ENCODE measurements around the gene SLC5A8. TPM values are rescaled to one million over a fixed set of nuclear protein-coding genes. Genes with fewer than 3 reads are reported as not detected.
A peak's percentile ranks its signal among the peaks of the same experiment; 100 is the strongest.

Gene SLC5A8
- total and polyA plus RNA-seq, 9 of the 15 experiments (the other 6 are each of a cell fraction or from before 2014, with no cell fraction given): not detected

GRCh38 chr12:101216810-101217209 lies 6.8 kb upstream of the SLC5A8 start:
- ATAC-seq (no peak), DNase-seq (ENCODE audit: extremely low read depth in 1 of 4, low spot score in 3 of 4) (no peak), FAIRE-seq (no peak)
- 0% methylated on average over 2 of the region's 2 CpGs for WGBS (ENCODE audit: insufficient coverage, low coverage, missing lambda C conversion rate)
- Histone ChIP-seq H3K27ac (ENCODE audit: extremely low read depth, low read depth, low read length) (no peak overlapping the region), H3K27me3 (ENCODE audit: control insufficient read depth in 2 of 2, insufficient read depth in 2 of 2, low read length in 2 of 2) (no peaks in the 10 kb centered on the region), H3K4me3 (no peak overlapping the region), H3K9ac (ENCODE audit: insufficient read depth in 1 of 2, low read depth in 2 of 2, low read length in 2 of 2) (no peak overlapping the region), H3K4me2 (ENCODE audit: insufficient read depth, low read length) (no peak overlapping the region), H4K20me1 (replicated peaks; ENCODE audit: control insufficient read depth, insufficient read depth, low read length) (no peaks in the 10 kb centered on the region), H3K4me1 (replicated peaks in 1 of 2; ENCODE audit: control insufficient read depth in 2 of 2, insufficient read depth in 2 of 2, low read length in 2 of 2) (no peaks in the 10 kb centered on the region), H3K36me3 (ENCODE audit: control insufficient read depth, insufficient read depth, low read length) (no peaks in the 10 kb centered on the region), H3K9me1 (ENCODE audit: control insufficient read depth, insufficient read depth, low read length) (no peaks in the 10 kb centered on the region), H3K79me2 (ENCODE audit: control insufficient read depth, insufficient read depth, low read length) (no peaks in the 10 kb centered on the region), H3K9me3 (replicated peaks; ENCODE audit: control insufficient read depth, insufficient read depth, low read depth, low read length) (no peaks in the 10 kb centered on the region), H2AFZ (ENCODE audit: low read depth, low read length) (no peak overlapping the region)
- TF ChIP-seq, protein P1, sequence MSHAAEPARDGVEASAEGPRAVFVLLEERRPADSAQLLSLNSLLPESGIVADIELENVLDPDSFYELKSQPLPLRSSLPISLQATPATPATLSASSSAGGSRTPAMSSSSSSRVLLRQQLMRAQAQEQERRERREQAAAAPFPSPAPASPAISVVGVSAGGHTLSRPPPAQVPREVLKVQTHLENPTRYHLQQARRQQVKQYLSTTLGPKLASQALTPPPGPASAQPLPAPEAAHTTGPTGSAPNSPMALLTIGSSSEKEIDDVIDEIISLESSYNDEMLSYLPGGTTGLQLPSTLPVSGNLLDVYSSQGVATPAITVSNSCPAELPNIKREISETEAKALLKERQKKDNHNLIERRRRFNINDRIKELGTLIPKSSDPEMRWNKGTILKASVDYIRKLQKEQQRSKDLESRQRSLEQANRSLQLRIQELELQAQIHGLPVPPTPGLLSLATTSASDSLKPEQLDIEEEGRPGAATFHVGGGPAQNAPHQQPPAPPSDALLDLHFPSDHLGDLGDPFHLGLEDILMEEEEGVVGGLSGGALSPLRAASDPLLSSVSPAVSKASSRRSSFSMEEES (CRISPR knock-in tag; IDR thresholded peaks at IDR 0.05): peak; percentile 60
- TF ChIP-seq NFYB (IDR thresholded peaks at IDR 0.05; ENCODE audit: extremely low read depth, insufficient read length): peak; percentile 33
- TF ChIP-seq ZNF77 (CRISPR knock-in tag; IDR thresholded peaks at IDR 0.05): no peak
- TF ChIP-seq GATA2 (CRISPR knock-in tag; IDR thresholded peaks at IDR 0.05): no peak
- intact Hi-C loops (cut with micrococcal nuclease): no loop called here
- in situ Hi-C loops (cut with MboI): no loop called here
- ChIA-PET POLR2A (interaction anchor here (0.6 kb wide), 1 partner anchor 15 kb away, joined by 4 read pairs; no protein-coding TSS in a partner anchor), CTCF (ENCODE audit: low intra/inter-chr PET ratio) (no interaction called here)
- BruUV-seq (replicated peaks): no TSS peak
